OCI-LY7 (cell line): ENCODE data around the gene MACROD2. TPM values are rescaled to one million over a fixed set of nuclear protein-coding genes. Genes with fewer than 3 reads are reported as not detected.

Source experiments
- BruUV-seq: library from RNA; stranded (reverse); fragments of 400-500 nt; replicated peaks from 2 replicates; lab custom pipeline; 2021; lab: Mats Ljungman, UMichigan
- CTCF ChIA-PET: fragments of 300-600 bp; sonication (Branson Sonifier 250); formaldehyde crosslinking; loops from one replicate; lab custom pipeline; 2022; ENCODE audit warnings: antibody characterized with exemption; ENCODE audit not compliant: unreplicated experiment; lab: Charles Lee
- POLR2A ChIA-PET: fragments of 300-600 bp; sonication (Branson Sonifier 250); formaldehyde crosslinking; loops from one replicate; lab custom pipeline; 2022; ENCODE audit warnings: antibody characterized with exemption; lab: Charles Lee
- DNase-seq: peaks from one replicate; pipeline ENCODE4 v3.0.0-alpha.2; 2015; ENCODE audit warnings: low spot score
- H2AFZ ChIP-seq: fragments of 200-600 bp; sonication (generic), shearing (Covaris generic); 2 replicates; pipeline ENCODE4 v1.6.1; 2014; ENCODE audit warnings: mild to moderate bottlenecking, antibody characterized with exemption, low read length, moderate library complexity
- H3K27ac ChIP-seq: fragments of 200-600 bp; sonication (generic); 2 replicates; pipeline ENCODE4 v1.5.1; 2014; ENCODE audit warnings: mixed run types, low read depth, mild to moderate bottlenecking, moderate library complexity, low read length, inconsistent platforms; ENCODE audit not compliant: poor library complexity, severe bottlenecking
- H3K36me3 ChIP-seq: fragments of 200-600 bp; sonication (generic); 2 replicates; pipeline ENCODE4 v1.6.1; 2014; ENCODE audit warnings: mild to moderate bottlenecking, antibody characterized with exemption, low read length, moderate library complexity, mixed read lengths; ENCODE audit not compliant: insufficient read depth
- H3K4me1 ChIP-seq: fragments of 200-600 bp; sonication (generic); 2 replicates; pipeline ENCODE4 v1.5.1; 2014; ENCODE audit warnings: mild to moderate bottlenecking, low read length; ENCODE audit not compliant: insufficient read depth, poor library complexity, severe bottlenecking
- H3K4me2 ChIP-seq: fragments of 200-600 bp; sonication (generic); 2 replicates; pipeline ENCODE4 v1.6.1; 2014; ENCODE audit warnings: mild to moderate bottlenecking, low read length
- H3K4me3 ChIP-seq: fragments of 200-600 bp; sonication (generic); 2 replicates; pipeline ENCODE4 v1.5.1; 2014; ENCODE audit warnings: mild to moderate bottlenecking, low read depth, low read length; ENCODE audit not compliant: poor library complexity, severe bottlenecking
- H3K79me2 ChIP-seq: fragments of 200-600 bp; sonication (generic); 2 replicates; pipeline ENCODE4 v1.6.1; 2016; ENCODE audit warnings: low read depth, mild to moderate bottlenecking, low read length, moderate library complexity, mixed read lengths; ENCODE audit not compliant: insufficient read depth
- H3K9me2 ChIP-seq: fragments of 200-600 bp; sonication (generic); 2 replicates; pipeline ENCODE4 v1.6.1; 2016; ENCODE audit warnings: mild to moderate bottlenecking, low read length, mixed read lengths; ENCODE audit not compliant: insufficient read depth
- H3K9me3 ChIP-seq: fragments of 200-600 bp; sonication (generic); 2 replicates; pipeline ENCODE4 v1.6.1; 2014; ENCODE audit warnings: mild to moderate bottlenecking, mixed run types, low read length, mixed read lengths
- H4K20me1 ChIP-seq: fragments of 200-600 bp; sonication (generic); 2 replicates; pipeline ENCODE4 v1.6.1; 2014; ENCODE audit warnings: mild to moderate bottlenecking, antibody characterized with exemption, low read length, moderate library complexity, mixed read lengths; ENCODE audit not compliant: insufficient read depth
- CTCF ChIP-seq: fragments of 200-600 bp; sonication (generic); conservative IDR thresholded peaks from 2 replicates; pipeline ENCODE4 v1.5.1; 2014; ENCODE audit warnings: mild to moderate bottlenecking, antibody characterized with exemption, low read length, moderate library complexity, mixed read lengths
- EZH2phosphoT487 ChIP-seq: fragments of 200-600 bp; sonication (generic); IDR thresholded peaks from 2 replicates; pipeline ENCODE4 v1.6.1; 2018; ENCODE audit warnings: low read depth, borderline replicate concordance, mild to moderate bottlenecking, mixed run types, antibody characterized with exemption, low read length, moderate library complexity, mixed read lengths
- intact Hi-C: fragments of 100-400 bp; cut with micrococcal nuclease; formaldehyde crosslinking; loops from one replicate; pipeline ENCODE4 v1.10.0; 2022; ENCODE audit not compliant: unreplicated experiment
- total RNA-seq, 2 experiments: library from RNA; depleted of rRNA in 1 of 2; stranded (reverse); fragments of >200 nt in 1 of 2; shearing (Covaris generic) in 1 of 2; gene quantifications; 2 replicates each; pipeline ENCODE4 v1.2.3, GENCODE V29; 2014 to 2022

The MACROD2 gene
- total RNA-seq, 2 experiments from 2014 or later: 0.09 to 4.5 TPM

- TF ChIP-seq CTCF: no peak
- no peak for TF ChIP-seq EZH2phosphoT487
- ChIA-PET CTCF (no interaction called here), POLR2A (interaction anchor here (0.7 kb wide), 2 partner anchors 148 to 300 kb away, joined by 3 to 4 read pairs; no protein-coding TSS in a partner anchor)
- intact Hi-C loops: no loop called here
- Histone ChIP-seq H3K4me1 (no peaks in the 10 kb centered on the region), H2AFZ (no peak overlapping the region), H3K36me3 (no peaks in the 10 kb centered on the region), H4K20me1 (no peaks in the 10 kb centered on the region), H3K4me2 (no peak overlapping the region), H3K9me2 (no peaks in the 10 kb centered on the region), H3K4me3 (no peak overlapping the region), H3K27ac (no peak overlapping the region), H3K79me2 (no peaks in the 10 kb centered on the region), H3K9me3 (no peaks in the 10 kb centered on the region)
- DNase-seq: no peak
- no TSS peak for BruUV-seq
Observed at GRCh38 chr20:15814911-15815310, 1819.6 kb downstream of the MACROD2 start.

GRCh38 chr20:15817351-15817750, 1822.0 kb downstream of the MACROD2 start:
- DNase-seq: no peak
- no peak overlapping the region for H2AFZ ChIP-seq
- no peaks in the 10 kb centered on the region for H3K9me3 ChIP-seq
- ChIA-PET POLR2A (interaction anchor here (0.6 to 1.2 kb wide), 2 partner anchors 9 to 115 kb away, joined by 3 read pairs; no protein-coding TSS in a partner anchor), CTCF (no interaction called here)
- H3K36me3 ChIP-seq: no peaks in the 10 kb centered on the region
- no peaks in the 10 kb centered on the region for H3K4me1 ChIP-seq
- no peaks in the 10 kb centered on the region for H3K9me2 ChIP-seq
- H3K79me2 ChIP-seq: no peaks in the 10 kb centered on the region
- H3K4me3 ChIP-seq: no peak overlapping the region
- BruUV-seq: no TSS peak
- H4K20me1 ChIP-seq: no peaks in the 10 kb centered on the region
- TF ChIP-seq CTCF (no peak), EZH2phosphoT487 (no peak)
- no peak overlapping the region for H3K27ac ChIP-seq
- intact Hi-C loops: no loop called here
- no peak overlapping the region for H3K4me2 ChIP-seq

GRCh38 chr20:15818651-15819071, 1823.3 kb downstream of the MACROD2 start:
- Histone ChIP-seq H3K9me3 (no peaks in the 10 kb centered on the region), H3K9me2 (no peaks in the 10 kb centered on the region), H3K4me3 (no peak overlapping the region), H3K4me1 (no peaks in the 10 kb centered on the region), H3K36me3 (no peaks in the 10 kb centered on the region), H3K27ac (no peak overlapping the region), H3K79me2 (no peaks in the 10 kb centered on the region), H2AFZ (no peak overlapping the region), H4K20me1 (no peaks in the 10 kb centered on the region), H3K4me2 (no peak overlapping the region)
- POLR2A ChIA-PET: no interaction called here
- no peak for DNase-seq
- intact Hi-C loops: no loop called here
- no TSS peak for BruUV-seq
- TF ChIP-seq CTCF (no peak), EZH2phosphoT487 (no peak)
- CTCF ChIA-PET: no interaction called here
